Measurements from ENCODE around the gene MOK.
"Not testable (repeated sequence)": the region's sequence is repeated elsewhere in the genome, so short reads cannot be mapped to it uniquely, and the experiment has no call there.

MOK gene, protein sequence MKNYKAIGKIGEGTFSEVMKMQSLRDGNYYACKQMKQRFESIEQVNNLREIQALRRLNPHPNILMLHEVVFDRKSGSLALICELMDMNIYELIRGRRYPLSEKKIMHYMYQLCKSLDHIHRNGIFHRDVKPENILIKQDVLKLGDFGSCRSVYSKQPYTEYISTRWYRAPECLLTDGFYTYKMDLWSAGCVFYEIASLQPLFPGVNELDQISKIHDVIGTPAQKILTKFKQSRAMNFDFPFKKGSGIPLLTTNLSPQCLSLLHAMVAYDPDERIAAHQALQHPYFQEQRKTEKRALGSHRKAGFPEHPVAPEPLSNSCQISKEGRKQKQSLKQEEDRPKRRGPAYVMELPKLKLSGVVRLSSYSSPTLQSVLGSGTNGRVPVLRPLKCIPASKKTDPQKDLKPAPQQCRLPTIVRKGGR

GRCh38 chr14:102304611-102305506 lies at the start of gene MOK:
MOK (minus strand) TSS chr14:102305164; CDS start chr14:102304968, 196 bp downstream.
- peak; percentile 88 for DNase-seq (ENCODE audit: low read depth)

- DNase-seq (ENCODE audit: low read depth): no peak
These were observed 48.2 kb upstream of the MOK start for GRCh38 chr14:102353126-102353619.

DNA sequence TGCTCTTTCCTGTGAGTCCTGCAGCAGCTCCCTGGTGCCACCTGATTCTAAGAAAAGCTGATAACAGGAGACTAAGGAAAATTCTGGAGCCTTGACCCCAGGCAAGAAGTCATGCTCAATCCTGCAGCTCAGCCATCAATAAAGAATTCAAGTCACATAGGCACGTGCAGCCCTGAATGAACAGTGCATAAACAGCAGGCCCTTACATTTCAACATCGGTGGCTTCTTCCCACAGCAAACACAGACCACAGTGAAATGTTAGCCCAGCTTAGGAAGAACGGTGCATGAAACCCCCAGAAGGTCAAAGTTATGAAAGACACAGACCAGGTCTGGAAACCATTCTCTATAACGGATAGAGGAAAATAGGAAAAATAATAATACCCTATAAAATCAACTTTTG lies 47.2 kb upstream of the MOK start:
- no peak for DNase-seq (ENCODE audit: low read depth)

GRCh38 chr14:102351593-102351992 lies 46.6 kb upstream of the MOK start:
- DNase-seq (ENCODE audit: low read depth): not testable (repeated sequence)

DNA sequence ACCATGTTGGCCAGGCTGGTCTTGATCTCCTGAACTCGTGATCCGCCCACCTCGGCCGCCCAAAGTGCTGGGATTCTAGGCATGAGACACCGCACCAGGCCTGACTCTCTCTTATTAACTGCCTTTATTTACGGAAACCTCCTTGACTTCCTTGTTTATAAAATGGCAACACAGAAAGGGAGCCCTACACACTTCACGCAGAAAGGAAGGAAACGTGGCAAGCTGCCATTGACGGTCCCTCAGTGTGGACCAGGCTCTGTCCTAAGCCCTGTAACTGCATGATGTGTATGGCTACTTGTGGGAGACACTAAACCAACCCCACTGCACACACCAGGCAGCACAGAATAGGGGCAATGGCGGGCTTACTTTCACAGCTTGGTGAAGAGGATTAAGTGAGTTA lies 46.1 kb upstream of the MOK start:
- DNase-seq (ENCODE audit: low read depth): no peak

DNA sequence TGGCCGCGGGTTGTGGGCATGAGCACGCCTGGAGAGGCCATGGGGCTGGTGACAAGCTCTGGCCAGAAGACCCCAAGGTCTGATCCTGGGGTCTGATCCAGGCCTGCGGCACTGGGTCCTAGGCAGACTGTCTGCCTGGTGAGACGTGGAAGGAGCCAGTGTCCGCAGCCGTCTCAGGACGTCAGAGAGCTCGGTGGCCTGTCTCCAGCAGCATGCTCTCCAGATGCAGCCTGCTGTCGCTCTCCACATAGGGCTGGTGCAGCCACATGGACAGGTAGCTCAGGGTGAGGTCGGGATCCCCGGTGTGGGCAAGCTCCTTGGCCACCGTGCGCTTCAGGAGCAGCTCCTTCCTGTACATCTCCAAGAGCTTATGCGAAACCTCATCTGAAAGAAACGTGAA lies 43.4 kb upstream of the MOK start:
- no peak for DNase-seq (ENCODE audit: low read depth)

GRCh38 chr14:102346645-102347044 lies 41.7 kb upstream of the MOK start:
- DNase-seq (ENCODE audit: low read depth): no peak

DNA sequence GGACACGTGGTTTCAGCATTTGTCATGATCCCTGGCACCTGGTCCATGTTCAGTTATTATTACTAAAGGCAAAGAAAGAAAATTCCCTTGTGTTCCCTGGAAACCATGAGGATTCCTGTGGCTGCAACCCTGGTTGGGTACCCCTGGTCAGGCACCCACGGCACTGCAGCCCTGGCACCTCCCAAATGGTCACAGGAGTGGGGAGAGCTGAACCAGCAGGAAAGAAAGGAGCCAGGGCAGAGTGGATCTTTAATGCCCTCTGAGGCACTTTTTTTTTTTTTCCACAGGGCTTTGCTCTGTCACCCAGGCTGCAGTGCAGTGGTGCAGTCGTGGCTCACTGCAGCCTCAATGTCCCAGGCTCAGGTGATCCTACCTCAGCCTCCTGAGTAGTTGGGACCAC lies 40.3 kb upstream of the MOK start:
- DNase-seq (ENCODE audit: low read depth): no peak

DNA sequence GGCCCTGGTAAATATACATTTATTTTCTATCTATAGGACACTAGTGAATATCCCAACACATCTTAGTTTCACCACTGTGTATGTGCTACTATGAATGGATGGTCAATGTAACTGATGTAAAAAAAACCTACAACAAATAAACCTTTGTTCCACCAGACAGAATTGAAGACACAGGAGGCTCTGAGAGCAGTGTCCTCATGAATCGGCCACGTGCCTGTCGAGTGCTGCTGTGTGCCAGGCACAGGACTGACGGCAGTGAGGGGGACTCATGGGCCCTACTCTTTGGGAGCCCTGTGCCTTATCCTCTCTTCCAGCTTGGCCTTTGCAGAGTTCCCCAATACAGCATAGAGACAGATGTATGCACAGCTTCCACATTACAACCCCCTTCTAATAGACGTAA lies 39.5 kb upstream of the MOK start:
- DNase-seq (ENCODE audit: low read depth): no peak

- DNase-seq (ENCODE audit: low read depth): no peak
These were observed 39.1 kb upstream of the MOK start for GRCh38 chr14:102344084-102344483.

DNA sequence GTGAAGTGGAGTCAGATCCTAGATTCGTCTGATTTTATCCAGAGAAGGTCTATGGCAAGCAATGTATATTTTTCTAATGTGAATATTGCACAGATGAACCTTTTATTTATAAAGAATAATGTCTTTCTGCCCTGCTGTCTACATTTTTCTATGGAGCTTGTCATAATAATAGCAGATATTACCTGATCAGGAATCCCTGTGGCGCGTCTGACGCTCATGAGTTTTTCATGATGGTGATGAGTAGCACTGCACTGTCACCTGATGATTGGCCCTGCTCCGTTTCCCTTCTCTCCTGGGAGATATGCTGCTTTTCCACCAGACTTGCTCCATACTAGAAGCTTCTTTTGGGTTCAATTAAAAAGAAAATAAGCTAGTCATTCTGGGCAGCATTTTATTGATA lies 37.3 kb upstream of the MOK start:
- no peak for DNase-seq (ENCODE audit: low read depth)

GRCh38 chr14:102341566-102341965 lies 36.6 kb upstream of the MOK start:
- no peak for DNase-seq (ENCODE audit: low read depth)

GRCh38 chr14:102338724-102339123 lies 33.8 kb upstream of the MOK start:
- no peak for DNase-seq (ENCODE audit: low read depth)

DNA sequence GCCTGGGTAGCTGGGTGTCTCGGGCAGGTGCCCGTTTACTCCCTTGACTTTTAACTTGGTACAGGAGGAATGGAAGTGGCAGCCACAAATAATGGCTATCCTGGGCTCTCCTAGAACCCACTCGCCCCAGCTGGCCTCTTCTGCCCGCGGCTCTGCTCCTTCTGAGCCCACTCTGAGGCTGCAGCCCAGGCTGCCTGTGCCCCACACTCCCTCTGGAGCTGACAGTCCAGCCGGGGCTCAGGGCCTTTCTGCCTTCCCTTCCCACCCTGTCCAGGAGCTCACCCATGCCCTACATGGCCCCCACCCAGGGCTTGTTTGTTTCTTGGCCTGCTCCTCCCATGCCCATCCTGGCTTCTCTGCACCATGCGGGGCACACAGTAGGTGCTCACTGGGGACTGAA lies 30.2 kb upstream of the MOK start:
- DNase-seq (ENCODE audit: low read depth): no peak

GRCh38 chr14:102333795-102334705 lies 29.1 kb upstream of the MOK start:
- no peak for DNase-seq (ENCODE audit: low read depth)

DNA sequence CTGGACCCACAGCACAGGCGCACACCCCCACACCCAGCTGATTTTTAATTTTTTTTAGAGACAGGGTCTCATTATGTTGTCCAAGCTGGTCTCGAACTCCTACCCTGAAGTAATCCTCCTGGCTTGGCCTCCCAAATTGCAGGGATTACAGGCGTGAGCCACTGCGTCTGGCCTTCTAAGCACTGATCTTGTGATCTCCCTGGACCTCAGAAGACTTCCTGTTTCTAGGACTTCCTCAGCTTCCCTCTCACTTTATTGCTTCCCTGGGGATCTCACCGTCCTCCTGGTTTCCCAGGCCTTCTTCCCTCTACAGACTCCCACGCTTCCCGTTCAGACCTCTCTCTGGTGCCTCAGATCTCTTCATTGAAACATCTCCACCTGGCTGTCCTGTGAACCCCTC lies 28.4 kb upstream of the MOK start:
- no peak for DNase-seq (ENCODE audit: low read depth)

DNA sequence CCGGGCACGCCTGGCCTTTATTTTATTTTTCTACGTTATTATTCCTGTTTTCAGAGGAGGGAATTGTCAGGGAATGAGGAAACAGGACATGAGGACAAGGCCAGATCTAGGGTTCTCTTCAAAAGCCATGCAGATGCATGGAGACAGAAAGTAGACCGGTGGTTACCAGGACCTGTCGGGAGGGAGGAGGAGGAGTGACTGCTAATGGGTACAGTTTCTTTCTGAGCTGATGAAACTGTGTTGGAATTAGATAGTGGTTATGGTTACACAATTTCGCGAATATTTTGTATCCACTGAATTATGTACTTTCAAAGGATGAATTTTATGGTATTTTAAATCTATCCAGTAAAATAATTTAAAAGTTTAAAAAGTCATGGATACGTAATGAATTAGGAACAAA lies 25.8 kb upstream of the MOK start:
- DNase-seq (ENCODE audit: low read depth): no peak

DNA sequence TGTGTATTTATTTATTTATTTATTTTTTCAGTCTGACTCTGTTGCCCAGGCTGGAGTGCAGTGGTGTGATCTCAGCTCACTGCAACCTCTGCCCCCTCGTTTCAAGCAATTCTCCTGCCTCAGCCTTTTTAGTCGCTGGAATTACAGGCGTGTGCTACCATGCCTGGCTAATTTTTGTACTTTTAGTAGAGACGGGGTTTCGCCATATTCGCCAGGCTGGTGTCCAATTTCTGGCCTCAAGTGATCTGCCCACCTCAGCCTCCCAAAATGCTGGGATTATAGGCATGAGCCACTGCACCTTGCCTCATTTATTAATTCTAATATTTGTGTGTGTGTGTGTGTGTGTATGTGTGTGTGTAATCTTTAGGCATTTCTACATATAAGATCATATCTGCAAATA lies 24.4 kb upstream of the MOK start:
- not testable (repeated sequence) for DNase-seq (ENCODE audit: low read depth)

DNA sequence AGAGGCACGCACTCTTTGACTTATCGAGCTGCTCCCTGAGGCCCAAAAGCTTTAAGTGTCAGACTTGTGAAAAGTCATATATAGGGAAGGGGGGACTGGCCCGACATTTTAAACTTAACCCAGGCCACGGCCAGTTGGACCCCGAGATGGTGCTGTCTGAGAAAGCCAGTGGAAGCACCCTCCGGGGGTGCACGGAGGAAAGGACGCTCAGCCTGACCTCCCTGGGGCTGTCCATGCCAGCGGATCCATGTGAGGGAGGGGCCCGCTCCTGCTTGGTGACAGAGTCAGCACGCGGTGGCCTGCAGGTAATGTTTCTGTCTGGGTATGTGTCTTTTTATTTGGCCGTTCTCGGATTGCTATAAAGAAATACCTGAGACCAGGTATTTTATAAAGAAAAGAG lies 21.6 kb upstream of the MOK start:
- no peak for DNase-seq (ENCODE audit: low read depth)

GRCh38 chr14:102325791-102326345 lies 20.9 kb upstream of the MOK start:
- no peak for DNase-seq (ENCODE audit: low read depth)

GRCh38 chr14:102323102-102323501 lies 18.1 kb upstream of the MOK start:
- DNase-seq (ENCODE audit: low read depth): no peak

Data from GM04503 (cell line).